Endothelial cell of umbilical vein (primary cell): ENCODE measurements around the gene NDUFA5. TPM values are rescaled to one million over a fixed set of nuclear protein-coding genes. Genes with fewer than 3 reads are reported as not detected.

Experiments used
- BruUV-seq: library from RNA; stranded (reverse); fragments of 400-500 nt; replicated peaks from 2 replicates; lab custom pipeline; 2021; lab: Mats Ljungman, UMichigan
- CTCF ChIA-PET: fragments of 300-600, 350-600 bp; sonication (Branson Sonifier 250); formaldehyde crosslinking; loops from one replicate; lab custom pipeline; 2021; ENCODE audit warnings: antibody characterized with exemption, inconsistent platforms; lab: Charles Lee
- POLR2A ChIA-PET: fragments of 300-600, 350-600 bp; sonication (Branson Sonifier 250); formaldehyde crosslinking; loops from one replicate; lab custom pipeline; 2021; ENCODE audit warnings: antibody characterized with exemption, inconsistent platforms; lab: Charles Lee
- DNase-seq: peaks from one replicate; pipeline ENCODE4 v3.0.0-alpha.2; 2011; ENCODE audit warnings: low read depth, low spot score
- FAIRE-seq: peaks from 2 replicates; lab custom pipeline; 2011; peaks lifted over from hg19 to GRCh38; lab: Jason Lieb, UNC
- H2AFZ ChIP-seq: 2 replicates; pipeline ENCODE4 v1.6.0; 2012; ENCODE audit warnings: low read depth, low read length, control low read depth, inconsistent platforms
- H3K27ac ChIP-seq: 2 replicates; pipeline ENCODE4 v1.5.1; 2011; ENCODE audit warnings: low read depth, mild to moderate bottlenecking, control low read depth, low read length, moderate library complexity; ENCODE audit not compliant: insufficient read depth
- H3K27me3 ChIP-seq, 2 experiments: 2 replicates each; pipeline versions ENCODE4 v1.6.0 to v1.6.1; 2011; ENCODE audit warnings: low read length in 2 of 2, mixed read lengths in 1 of 2; ENCODE audit not compliant: control insufficient read depth in 2 of 2, insufficient read depth in 2 of 2
- H3K36me3 ChIP-seq, 2 experiments: 2 replicates in 1 of 2; 3 replicates in 1 of 2; pipeline ENCODE4 v1.5.1; 2011; ENCODE audit warnings: low read length in 2 of 2, mild to moderate bottlenecking in 1 of 2, moderate library complexity in 1 of 2; ENCODE audit not compliant: control insufficient read depth in 2 of 2, insufficient read depth in 2 of 2; ENCODE audit errors: extremely low read depth in 1 of 2
- H3K4me1 ChIP-seq: 3 replicates; pipeline ENCODE4 v1.5.1; 2011; ENCODE audit warnings: mild to moderate bottlenecking, low read length; ENCODE audit not compliant: control insufficient read depth, insufficient read depth; ENCODE audit errors: extremely low read depth
- H3K4me2 ChIP-seq: 2 replicates; pipeline ENCODE4 v1.6.1; 2011; ENCODE audit warnings: low read length, control low read depth, mixed read lengths; ENCODE audit not compliant: insufficient read depth
- H3K4me3 ChIP-seq, 3 experiments: fragments of 200-600 bp in 1 of 3; sonication (generic), shearing (Covaris generic) in 1 of 3; replicated peaks in 1 of 3; 2 replicates each; pipeline ENCODE4 v1.5.1; 2011 to 2016; ENCODE audit warnings: control low read depth in 3 of 3, low read length in 3 of 3, mild to moderate bottlenecking in 2 of 3, inconsistent platforms in 1 of 3, low read depth in 1 of 3, moderate library complexity in 1 of 3; ENCODE audit not compliant: insufficient read depth in 1 of 3
- H3K79me2 ChIP-seq: 2 replicates; pipeline ENCODE4 v1.6.0; 2012; ENCODE audit warnings: low read length, inconsistent platforms; ENCODE audit not compliant: control insufficient read depth, insufficient read depth
- H3K9ac ChIP-seq: replicated peaks from 2 replicates; pipeline ENCODE3; 2011; ENCODE audit warnings: low read length, control low read depth; ENCODE audit not compliant: insufficient read depth; ENCODE audit errors: extremely low read depth
- H3K9me1 ChIP-seq: replicated peaks from 3 replicates; pipeline ENCODE4 v1.6.0; 2011; ENCODE audit warnings: mild to moderate bottlenecking, low read length; ENCODE audit not compliant: control insufficient read depth, insufficient read depth; ENCODE audit errors: extremely low read depth
- H3K9me3 ChIP-seq: replicated peaks from 2 replicates; pipeline ENCODE4 v1.5.1; 2012; ENCODE audit warnings: low read length, inconsistent platforms; ENCODE audit not compliant: control insufficient read depth, insufficient read depth
- H4K20me1 ChIP-seq: replicated peaks from 2 replicates; pipeline ENCODE3; 2011; ENCODE audit warnings: mild to moderate bottlenecking, low read length; ENCODE audit not compliant: control insufficient read depth, insufficient read depth; ENCODE audit errors: extremely low read depth
- CTCF ChIP-seq, 2 donors: IDR thresholded peaks; 1 replicate in 1 of 2; 2 replicates in 1 of 2; pipeline ENCODE4 v1.5.1; 2011; ENCODE audit warnings: low read length in 2 of 2, mild to moderate bottlenecking in 2 of 2, moderate library complexity in 2 of 2, control low read depth in 1 of 2, inconsistent platforms in 1 of 2, low read depth in 1 of 2; ENCODE audit not compliant: insufficient read depth in 1 of 2; ENCODE audit errors: extremely low read depth in 1 of 2
- EZH2 ChIP-seq: IDR thresholded peaks from 2 replicates; pipeline ENCODE4 v1.6.1; 2012; ENCODE audit warnings: borderline replicate concordance, low read depth, mild to moderate bottlenecking, moderate library complexity, low read length, inconsistent platforms; ENCODE audit not compliant: severe bottlenecking
- FOS ChIP-seq: IDR thresholded peaks from 2 replicates; pipeline ENCODE4 v1.6.1; 2011; ENCODE audit warnings: mild to moderate bottlenecking, low read length, moderate library complexity, borderline replicate concordance; ENCODE audit not compliant: insufficient read depth
- GATA2 ChIP-seq: IDR thresholded peaks from 2 replicates; pipeline ENCODE4 v1.7.0; 2011; ENCODE audit warnings: low read depth, mild to moderate bottlenecking, moderate library complexity, mixed read lengths, low read length; ENCODE audit not compliant: insufficient read length, insufficient read depth
- JUN ChIP-seq: IDR thresholded peaks from 2 replicates; pipeline ENCODE4 v1.6.1; 2011; ENCODE audit warnings: borderline replicate concordance, low read depth; ENCODE audit not compliant: insufficient read length, insufficient read depth
- MAX ChIP-seq: IDR thresholded peaks from 2 replicates; pipeline ENCODE4 v1.6.1; 2011; ENCODE audit not compliant: insufficient read depth, insufficient read length
- MYC ChIP-seq: IDR thresholded peaks from one replicate; pipeline ENCODE4 v1.6.1; 2011; ENCODE audit warnings: mild to moderate bottlenecking, low read depth, low read length
- POLR2A ChIP-seq: IDR thresholded peaks from 2 replicates; pipeline ENCODE4 v1.6.1; 2012; ENCODE audit warnings: low read depth, mild to moderate bottlenecking, control low read depth, low read length
- POLR2AphosphoS5 ChIP-seq: IDR thresholded peaks from 2 replicates; pipeline ENCODE4 v1.6.1; 2012; ENCODE audit warnings: low read depth, mild to moderate bottlenecking, control low read depth, low read length, moderate library complexity; ENCODE audit not compliant: insufficient read depth
- dilution Hi-C: fragments of 300-500 bp; cut with MboI; formaldehyde crosslinking; loops from one replicate; pipeline ENCODE4 v1.15.0; 2019; ENCODE audit warnings: low sequenced_read_pairs; ENCODE audit not compliant: extremely low pct_ligation_motif_present
- intact Hi-C: fragments of 100-400 bp; cut with micrococcal nuclease; formaldehyde crosslinking; loops from one replicate; pipeline ENCODE4 v1.10.0; 2022
- polyA plus RNA-seq, 4 experiments: library from polyadenylated mRNA; depleted of rRNA in 3 of 4; stranded (reverse) in 3 of 4; unstranded in 1 of 4; fragments of >200 nt; gene quantifications; 2 replicates each; pipeline versions ENCODE4 v1.2.1 to v1.2.3, GENCODE V29; 2011 to 2012; ENCODE audit warnings: missing spikeins in 1 of 4
- total RNA-seq: library from RNA; stranded (reverse); gene quantifications from 2 replicates; pipeline ENCODE4 v1.2.3, GENCODE V29; 2021

The NDUFA5 gene
- total and polyA plus RNA-seq, 2 donors (not counting 3 experiments of a cell fraction or from before 2014, with no cell fraction given), result 6.2 to 62.3 TPM

DNA sequence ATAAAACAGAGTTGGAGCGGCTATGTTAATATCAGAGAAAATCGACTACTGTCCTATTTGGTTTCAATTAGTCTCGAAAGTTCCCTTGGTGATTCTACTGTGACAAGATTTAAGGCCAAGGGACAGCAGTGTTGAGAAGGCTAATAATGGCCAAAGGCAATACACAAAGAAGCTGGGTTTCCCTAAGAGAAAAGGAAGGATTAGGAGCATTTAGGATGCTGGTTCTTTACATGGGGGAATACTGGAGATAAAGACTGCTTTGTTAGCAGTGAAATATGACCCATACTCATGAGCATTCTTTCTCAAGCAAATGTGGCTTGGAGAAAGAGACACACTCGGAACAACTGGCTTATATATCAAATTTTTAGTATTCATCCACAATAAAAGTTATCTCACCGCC is 55.4 kb downstream of the NDUFA5 start:
- Histone ChIP-seq H2AFZ (no peak overlapping the region), H3K27me3 (peaks cover 0 to 3% of the 10 kb centered on the region in 2 experiments), H3K4me3 (no peak overlapping the region), H3K9me1 (no peaks in the 10 kb centered on the region), H3K36me3 (no peaks in the 10 kb centered on the region), H3K4me1 (no peaks in the 10 kb centered on the region), H3K27ac (no peak overlapping the region), H3K9ac (no peak overlapping the region), H3K9me3 (no peaks in the 10 kb centered on the region), H3K4me2 (no peak overlapping the region), H4K20me1 (no peaks in the 10 kb centered on the region), H3K79me2 (no peaks in the 10 kb centered on the region)
- ChIA-PET POLR2A (no interaction called here), CTCF (interaction anchor here (2.2 kb wide), 1 partner anchor 8 kb away, joined by 9 read pairs; no protein-coding TSS in a partner anchor)
- TF ChIP-seq POLR2A (no peak), GATA2 (no peak), POLR2AphosphoS5 (no peak), MAX (no peak), FOS (no peak), CTCF (IDR thresholded peaks at IDR 0.05; ENCODE audit: extremely low read depth in 1 of 2, insufficient read depth in 1 of 2, low read depth in 1 of 2, low read length in 2 of 2) (no peak), EZH2 (no peak), JUN (no peak), MYC (no peak)
- no peak for DNase-seq
- FAIRE-seq, result no peak
- no TSS peak for BruUV-seq
- dilution Hi-C loops, result no loop called here
- intact Hi-C loops, result no loop called here
